Neural cell (in vitro differentiated cells): Measurements from ENCODE around the gene TCF4. TPM values are rescaled to one million over a fixed set of nuclear protein-coding genes. Genes with fewer than 3 reads are reported as not detected.

ENCODE experiments used
- H2AFZ ChIP-seq: fragments of 200-600, 300-800 bp; sonication (generic), shearing (Covaris generic); 2 replicates; pipeline ENCODE4 v1.6.0; 2014; ENCODE audit warnings: low read depth, mild to moderate bottlenecking, antibody characterized with exemption, low read length, moderate library complexity
- H3F3A ChIP-seq: fragments of 200-600 bp; shearing (Covaris generic); 2 replicates; pipeline ENCODE4 v1.6.1; 2016; ENCODE audit warnings: mild to moderate bottlenecking, moderate library complexity, mixed read lengths, antibody characterized with exemption, low read length; ENCODE audit not compliant: insufficient read depth, poor library complexity, severe bottlenecking
- H3K27ac ChIP-seq: fragments of 200-600, 300-800 bp; sonication (generic), shearing (Covaris generic); 2 replicates; pipeline ENCODE4 v1.5.1; 2014; ENCODE audit warnings: mild to moderate bottlenecking, low read length, moderate library complexity
- H3K27me3 ChIP-seq: fragments of 300-800, 200-600 bp; sonication (generic), shearing (Covaris generic); 2 replicates; pipeline ENCODE4 v1.6.0; 2014; ENCODE audit warnings: mild to moderate bottlenecking, low read depth, low read length, moderate library complexity; ENCODE audit not compliant: insufficient read depth
- H3K36me3 ChIP-seq: fragments of 300-800, 200-600 bp; sonication (generic), shearing (Covaris generic); 2 replicates; pipeline ENCODE4 v1.5.1; 2014; ENCODE audit warnings: mild to moderate bottlenecking, antibody characterized with exemption, low read length, moderate library complexity; ENCODE audit not compliant: insufficient read depth
- H3K4me2 ChIP-seq: fragments of 300-800, 200-600 bp; sonication (generic), shearing (Covaris generic); 2 replicates; pipeline ENCODE4 v1.6.0; 2014; ENCODE audit warnings: mild to moderate bottlenecking, low read length
- H3K4me3 ChIP-seq: fragments of 300-800, 200-600 bp; sonication (generic), shearing (Covaris generic); 2 replicates; pipeline ENCODE4 v1.5.1; 2014; ENCODE audit warnings: mild to moderate bottlenecking, low read length, moderate library complexity
- H3K79me2 ChIP-seq: fragments of 200-600 bp; shearing (Covaris generic); replicated peaks from 2 replicates; pipeline ENCODE4 v1.6.0; 2014; ENCODE audit warnings: mild to moderate bottlenecking, low read length, moderate library complexity; ENCODE audit not compliant: insufficient read depth
- H3K9ac ChIP-seq: fragments of 300-800, 200-600 bp; sonication (generic), shearing (Covaris generic); 2 replicates; pipeline ENCODE4 v1.6.1; 2016; ENCODE audit warnings: mild to moderate bottlenecking, low read length, mixed read lengths
- H3K9me2 ChIP-seq: fragments of 200-600 bp; shearing (Covaris generic); 2 replicates; pipeline ENCODE4 v1.6.1; 2016; ENCODE audit warnings: mild to moderate bottlenecking, low read length, mixed read lengths; ENCODE audit not compliant: insufficient read depth
- H3K9me3 ChIP-seq: fragments of 200-600, 300-800 bp; sonication (generic), shearing (Covaris generic); 2 replicates; pipeline ENCODE4 v1.6.1; 2016; ENCODE audit warnings: mild to moderate bottlenecking, mixed run types, low read length, moderate library complexity, mixed read lengths
- H4K20me1 ChIP-seq: fragments of 200-600 bp; shearing (Covaris generic); 2 replicates; pipeline ENCODE4 v1.6.1; 2016; ENCODE audit warnings: mild to moderate bottlenecking, mixed run types; ENCODE audit not compliant: insufficient read depth
- CTCF ChIP-seq: fragments of 450-650 bp; IDR thresholded peaks from 2 replicates; pipeline ENCODE4 v1.5.1; 2014; ENCODE audit warnings: antibody characterized with exemption, mild to moderate bottlenecking, moderate library complexity; ENCODE audit not compliant: poor library complexity, severe bottlenecking
- EP300 ChIP-seq: fragments of 450-650 bp; conservative IDR thresholded peaks from 2 replicates; pipeline ENCODE4 v1.6.1; 2014; ENCODE audit warnings: antibody characterized with exemption, mild to moderate bottlenecking, moderate library complexity; ENCODE audit not compliant: poor library complexity, severe bottlenecking
- EZH2 ChIP-seq: fragments of 200-600, 300-800 bp; shearing (Covaris generic), sonication (generic); IDR thresholded peaks from 2 replicates; pipeline ENCODE4 v1.6.1; 2014; ENCODE audit warnings: antibody characterized with exemption, low read length, borderline replicate concordance, mild to moderate bottlenecking; ENCODE audit not compliant: insufficient read depth, poor library complexity, severe bottlenecking
- MXI1 ChIP-seq: fragments of 450-650 bp; conservative IDR thresholded peaks from 2 replicates; pipeline ENCODE4 v1.6.1; 2014; ENCODE audit warnings: antibody characterized with exemption, mild to moderate bottlenecking; ENCODE audit not compliant: poor library complexity, severe bottlenecking
- POLR2AphosphoS5 ChIP-seq: IDR thresholded peaks from 2 replicates; pipeline ENCODE4 v1.6.1; 2012
- RAD21 ChIP-seq: fragments of 450-650 bp; conservative IDR thresholded peaks from 2 replicates; pipeline ENCODE4 v1.6.1; 2014; ENCODE audit warnings: antibody characterized with exemption, mild to moderate bottlenecking, moderate library complexity
- REST ChIP-seq: IDR thresholded peaks from 2 replicates; pipeline ENCODE4 v1.6.1; 2012; ENCODE audit warnings: borderline replicate concordance
- SMC3 ChIP-seq: fragments of 450-650 bp; conservative IDR thresholded peaks from 2 replicates; pipeline ENCODE4 v1.6.1; 2014; ENCODE audit warnings: antibody characterized with exemption, mild to moderate bottlenecking, moderate library complexity; ENCODE audit not compliant: poor library complexity
- TAF1 ChIP-seq: IDR thresholded peaks from 2 replicates; pipeline ENCODE4 v1.6.1; 2012; ENCODE audit warnings: low read depth
- polyA plus RNA-seq: library from polyadenylated mRNA; depleted of rRNA; stranded (reverse); fragments of >200 nt; gene quantifications from 2 replicates; pipeline ENCODE4 v1.2.3, GENCODE V29; 2014

Gene TCF4
- polyA plus RNA-seq, 1 donor from 2014 or later: 7.0 TPM

GRCh38 chr18:55256929-55257289 lies 331.1 kb downstream of the TCF4 start:
- no peak for TF ChIP-seq POLR2AphosphoS5
- no peak for TF ChIP-seq TAF1
- no peak for TF ChIP-seq SMC3
- TF ChIP-seq CTCF: no peak
- TF ChIP-seq MXI1: no peak
- no peak for TF ChIP-seq EP300
- no peak for TF ChIP-seq REST
- TF ChIP-seq EZH2: no peak
- no peak for TF ChIP-seq RAD21
- Histone ChIP-seq H3F3A (no peaks in the 10 kb centered on the region), H3K79me2 (no peaks in the 10 kb centered on the region), H4K20me1 (no peaks in the 10 kb centered on the region), H2AFZ (no peak overlapping the region), H3K9ac (no peak overlapping the region), H3K4me3 (no peak overlapping the region), H3K27ac (no peak overlapping the region), H3K9me3 (no peaks in the 10 kb centered on the region), H3K9me2 (no peaks in the 10 kb centered on the region), H3K27me3 (no peaks in the 10 kb centered on the region), H3K4me2 (no peak overlapping the region), H3K36me3 (no peaks in the 10 kb centered on the region)

GRCh38 chr18:55256226-55256928 lies 331.6 kb downstream of the TCF4 start:
- H4K20me1 ChIP-seq: no peaks in the 10 kb centered on the region
- TF ChIP-seq CTCF: no peak
- TF ChIP-seq MXI1: no peak
- no peak for TF ChIP-seq TAF1
- no peak for TF ChIP-seq RAD21
- TF ChIP-seq EP300: no peak
- TF ChIP-seq EZH2: no peak
- no peak for TF ChIP-seq REST
- TF ChIP-seq POLR2AphosphoS5: no peak
- TF ChIP-seq SMC3: no peak
- no peak overlapping the region for H3K4me2 ChIP-seq
- H3K9me2 ChIP-seq: no peaks in the 10 kb centered on the region
- no peak overlapping the region for H2AFZ ChIP-seq
- H3K9me3 ChIP-seq: no peaks in the 10 kb centered on the region
- no peaks in the 10 kb centered on the region for H3F3A ChIP-seq
- H3K36me3 ChIP-seq: no peaks in the 10 kb centered on the region
- H3K9ac ChIP-seq: no peak overlapping the region
- H3K79me2 ChIP-seq: no peaks in the 10 kb centered on the region
- no peak overlapping the region for H3K4me3 ChIP-seq
- H3K27me3 ChIP-seq: no peaks in the 10 kb centered on the region
- no peak overlapping the region for H3K27ac ChIP-seq
